ENCODE results near the gene CDKN3. TPM values are rescaled to one million over a fixed set of nuclear protein-coding genes. Genes with fewer than 3 reads are reported as not detected.
A peak's percentile ranks its signal among the peaks of the same experiment; 100 is the strongest.

Gene CDKN3
- total RNA-seq, 1 experiment from 2014 or later, result 62.5 TPM

DNA sequence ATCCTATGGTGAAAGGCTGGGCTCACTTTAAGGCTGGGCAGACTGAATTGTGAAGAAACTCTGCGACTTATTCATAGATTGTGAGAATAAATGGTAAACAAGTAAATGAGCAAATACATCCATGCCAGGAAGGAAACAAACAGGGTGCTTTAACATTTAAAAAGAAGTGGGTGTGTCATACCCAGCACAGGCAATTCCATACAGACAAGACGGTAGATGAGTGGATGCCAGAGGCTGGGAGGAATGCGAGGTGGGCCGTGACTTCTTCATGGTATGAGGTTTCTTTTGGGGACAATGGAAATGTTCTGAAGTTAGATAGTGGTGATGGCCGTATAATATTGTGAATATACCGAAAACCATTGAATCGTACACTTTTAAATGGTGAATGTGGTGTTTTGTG is 49.8 kb upstream of the CDKN3 start (continued):
- TF ChIP-seq TCF7L2 (IDR thresholded peaks at IDR 0.05; ENCODE audit: borderline replicate concordance, extremely low read depth, insufficient read depth, insufficient read length), result no peak
- TF ChIP-seq, protein P1, sequence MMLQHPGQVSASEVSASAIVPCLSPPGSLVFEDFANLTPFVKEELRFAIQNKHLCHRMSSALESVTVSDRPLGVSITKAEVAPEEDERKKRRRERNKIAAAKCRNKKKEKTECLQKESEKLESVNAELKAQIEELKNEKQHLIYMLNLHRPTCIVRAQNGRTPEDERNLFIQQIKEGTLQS (IDR thresholded peaks at IDR 0.05), result no peak
- TF ChIP-seq RAD21 (IDR thresholded peaks at IDR 0.05; ENCODE audit: low read depth), result no peak

DNA sequence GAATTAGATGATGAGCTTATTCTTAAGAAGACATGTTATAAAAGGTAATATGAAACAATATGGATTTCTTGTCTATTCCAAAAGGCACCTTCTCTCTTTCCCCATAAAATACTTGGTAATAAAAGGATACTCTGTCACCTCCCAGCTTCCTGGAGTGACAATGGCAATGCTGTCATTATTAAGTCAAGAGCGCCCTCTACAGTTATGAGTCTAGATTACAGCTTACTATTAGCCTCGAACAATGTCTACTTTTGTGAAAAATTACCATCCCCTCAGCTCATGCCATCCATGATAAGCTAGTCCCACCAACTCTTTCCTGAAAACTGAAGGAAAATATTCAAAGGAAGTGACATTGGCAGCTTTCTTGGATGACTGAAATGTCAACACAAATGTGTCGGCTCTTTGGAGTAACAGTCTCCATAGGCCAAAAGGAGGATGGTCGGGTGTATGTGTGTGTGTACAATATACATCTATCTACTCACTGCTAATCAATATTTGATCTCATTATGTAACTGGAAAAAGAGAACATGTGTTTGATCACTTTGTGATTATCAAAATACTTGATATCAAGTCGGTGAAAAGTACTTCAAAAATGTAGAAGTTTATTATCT is 48.7 kb upstream of the CDKN3 start:
- Histone ChIP-seq H3K4me3 (replicated peaks in 1 of 2; ENCODE audit: low read depth in 1 of 2, low read length in 2 of 2) (no peak overlapping the region), H3K36me3 (ENCODE audit: control insufficient read depth in 1 of 2, insufficient read depth in 2 of 2, low read length in 2 of 2) (no peaks in the 10 kb centered on the region), H3K9me3 (ENCODE audit: control insufficient read depth in 1 of 2, insufficient read depth in 1 of 2, low read depth in 1 of 2, low read length in 2 of 2) (no peaks in the 10 kb centered on the region), H3K27me3 (ENCODE audit: insufficient read depth, low read length) (no peaks in the 10 kb centered on the region), H3K27ac (ENCODE audit: low read depth, low read length) (no peak overlapping the region), H3K9me2 (ENCODE audit: insufficient read depth) (no peaks in the 10 kb centered on the region), H3K9ac (ENCODE audit: low read length) (no peak overlapping the region), H3K79me2 (ENCODE audit: insufficient read depth, low read length) (no peaks in the 10 kb centered on the region), H2AFZ (ENCODE audit: low read depth, low read length, poor library complexity, severe bottlenecking) (peak overlapping the region; percentile 94), H3K4me2 (ENCODE audit: low read length) (peak overlapping the region; percentile 40; the same call in 1 of the 2 replicates), H4K20me1 (ENCODE audit: insufficient read depth) (no peaks in the 10 kb centered on the region), H3K4me1 (ENCODE audit: control insufficient read depth in 1 of 2, insufficient read depth in 2 of 2, low read length in 2 of 2) (peaks cover 4 to 14% of the 10 kb centered on the region in 2 experiments; a peak in 2 of 4 replicates)
- ChIA-PET CTCF (interaction anchor here (0.6 to 2.4 kb wide), 38 partner anchors 8 to 1523 kb away, joined by 3 to 22 read pairs (median 6); partner anchors contain the start of genes BMP4 and CDKN3), POLR2A (interaction anchor here (0.6 to 1.5 kb wide), 2 partner anchors 280 to 810 kb away, joined by 3 to 4 read pairs; no protein-coding TSS in a partner anchor), RAD21 (ENCODE audit: low non-redundant PET in 1 of 2, low total read pairs in 2 of 2, uncharacterized antibody in 2 of 2, unreplicated experiment in 2 of 2) (interaction anchor here (0.6 to 1.5 kb wide), 9 partner anchors 11 to 810 kb away, joined by 3 to 5 read pairs (median 3); no protein-coding TSS in a partner anchor)
- BruUV-seq (replicated peaks), result no TSS peak
- TF ChIP-seq EGR1 (IDR thresholded peaks at IDR 0.05; ENCODE audit: low read depth), result no peak
- no peak for TF ChIP-seq SRF (IDR thresholded peaks at IDR 0.05; ENCODE audit: low read depth)
- peak; percentile 89 for TF ChIP-seq RAD21 (IDR thresholded peaks at IDR 0.05; ENCODE audit: low read depth)
- TF ChIP-seq FOSL1 (IDR thresholded peaks at IDR 0.05; ENCODE audit: low read depth), result no peak
- TF ChIP-seq CEBPB (IDR thresholded peaks at IDR 0.05; ENCODE audit: low read depth), result no peak
- TF ChIP-seq JUND (IDR thresholded peaks at IDR 0.05), result no peak
- no peak for TF ChIP-seq SP1 (IDR thresholded peaks at IDR 0.05; ENCODE audit: low read depth)
- no peak for TF ChIP-seq POLR2AphosphoS5 (IDR thresholded peaks at IDR 0.05; ENCODE audit: low read depth, low read length)
- no peak for TF ChIP-seq CBX3 (IDR thresholded peaks at IDR 0.05; ENCODE audit: low read depth)
- TF ChIP-seq POLR2A (IDR thresholded peaks at IDR 0.05; ENCODE audit: borderline replicate concordance, extremely low read depth, insufficient read depth, insufficient read length), result no peak
- no peak for TF ChIP-seq YY1 (IDR thresholded peaks at IDR 0.05; ENCODE audit: extremely low read depth, insufficient replicate concordance, low read depth, low read length)
- TF ChIP-seq, protein P2, sequence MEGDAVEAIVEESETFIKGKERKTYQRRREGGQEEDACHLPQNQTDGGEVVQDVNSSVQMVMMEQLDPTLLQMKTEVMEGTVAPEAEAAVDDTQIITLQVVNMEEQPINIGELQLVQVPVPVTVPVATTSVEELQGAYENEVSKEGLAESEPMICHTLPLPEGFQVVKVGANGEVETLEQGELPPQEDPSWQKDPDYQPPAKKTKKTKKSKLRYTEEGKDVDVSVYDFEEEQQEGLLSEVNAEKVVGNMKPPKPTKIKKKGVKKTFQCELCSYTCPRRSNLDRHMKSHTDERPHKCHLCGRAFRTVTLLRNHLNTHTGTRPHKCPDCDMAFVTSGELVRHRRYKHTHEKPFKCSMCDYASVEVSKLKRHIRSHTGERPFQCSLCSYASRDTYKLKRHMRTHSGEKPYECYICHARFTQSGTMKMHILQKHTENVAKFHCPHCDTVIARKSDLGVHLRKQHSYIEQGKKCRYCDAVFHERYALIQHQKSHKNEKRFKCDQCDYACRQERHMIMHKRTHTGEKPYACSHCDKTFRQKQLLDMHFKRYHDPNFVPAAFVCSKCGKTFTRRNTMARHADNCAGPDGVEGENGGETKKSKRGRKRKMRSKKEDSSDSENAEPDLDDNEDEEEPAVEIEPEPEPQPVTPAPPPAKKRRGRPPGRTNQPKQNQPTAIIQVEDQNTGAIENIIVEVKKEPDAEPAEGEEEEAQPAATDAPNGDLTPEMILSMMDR (IDR thresholded peaks at IDR 0.05 in 2 of 3, conservative IDR thresholded peaks at IDR 0.05 in 1 of 3; ENCODE audit: borderline replicate concordance in 1 of 3, insufficient read depth in 1 of 3, low read depth in 2 of 3, low read length in 2 of 3), result peak; percentile 51 to 90 (median 81)
- DNase-seq (ENCODE audit: low read depth, low spot score) (peak; percentile 44), ATAC-seq (peak; percentile 89)
- intact Hi-C loops (cut with micrococcal nuclease), result loop anchor here (5.0 to 10.0 kb wide), 4 partner anchors 683 to 1051 kb away; no protein-coding TSS in a partner anchor
